Peyer's patch (tissue), 4 donors: ENCODE data around the gene CKMT2. TPM values are rescaled to one million over a fixed set of nuclear protein-coding genes. Genes with fewer than 3 reads are reported as not detected.
"Not testable (repeated sequence)": the region's sequence is repeated elsewhere in the genome, so short reads cannot be mapped to it uniquely, and the experiment has no call there.

Experiments used
- DNase-seq, 3 donors: peaks; one replicate each; pipeline ENCODE4 v3.0.0-alpha.2; 2017 to 2019
- H3K27ac ChIP-seq, 4 donors: fragments of 200-600 bp; sonication (generic); one replicate each; pipeline ENCODE4 v1.5.1; 2016 to 2019
- H3K27me3 ChIP-seq, 2 donors: fragments of 200-600 bp; sonication (generic); one replicate each; pipeline ENCODE4 v1.5.1; 2019
- H3K36me3 ChIP-seq, 3 donors: fragments of 200-600 bp; sonication (generic); one replicate each; pipeline ENCODE4 v1.5.1; 2016 to 2019
- H3K4me1 ChIP-seq, 4 donors: fragments of 200-600 bp; sonication (generic); one replicate each; pipeline ENCODE4 v1.5.1; 2016 to 2019
- H3K4me3 ChIP-seq, 4 donors: fragments of 200-600 bp; sonication (generic); 1 replicate in 3 of 4; 2 replicates in 1 of 4; pipeline ENCODE4 v1.5.1; 2016 to 2019; ENCODE audit warnings: mild to moderate bottlenecking in 1 of 4
- H3K9me3 ChIP-seq, 4 donors: fragments of 200-600 bp; sonication (generic); one replicate each; pipeline ENCODE4 v1.5.1; 2016 to 2019; ENCODE audit warnings: mild to moderate bottlenecking in 1 of 4
- CTCF ChIP-seq, 6 experiments: fragments of 450-650 bp in 4 of 6; fragments of 200-600 bp in 2 of 6; sonication (generic) in 1 of 6; IDR thresholded peaks; one replicate each; pipeline ENCODE4 v1.5.1; 2017 to 2019; ENCODE audit warnings: antibody characterized with exemption in 6 of 6, mild to moderate bottlenecking in 3 of 6, moderate library complexity in 1 of 6
- POLR2A ChIP-seq, 2 donors: fragments of 450-650 bp; IDR thresholded peaks; one replicate each; pipeline ENCODE4 v1.5.1; 2017; ENCODE audit warnings: antibody characterized with exemption in 2 of 2, mild to moderate bottlenecking in 2 of 2, moderate library complexity in 2 of 2
- total RNA-seq, 4 donors: library from RNA; depleted of rRNA; stranded (reverse); fragments of >200 nt; gene quantifications; one replicate each; pipeline ENCODE4 v1.1.0, GENCODE V29; 2016

CKMT2 gene
- total RNA-seq, 4 donors from 2014 or later = 1.1 to 10.6 (median 3.8) TPM

DNA sequence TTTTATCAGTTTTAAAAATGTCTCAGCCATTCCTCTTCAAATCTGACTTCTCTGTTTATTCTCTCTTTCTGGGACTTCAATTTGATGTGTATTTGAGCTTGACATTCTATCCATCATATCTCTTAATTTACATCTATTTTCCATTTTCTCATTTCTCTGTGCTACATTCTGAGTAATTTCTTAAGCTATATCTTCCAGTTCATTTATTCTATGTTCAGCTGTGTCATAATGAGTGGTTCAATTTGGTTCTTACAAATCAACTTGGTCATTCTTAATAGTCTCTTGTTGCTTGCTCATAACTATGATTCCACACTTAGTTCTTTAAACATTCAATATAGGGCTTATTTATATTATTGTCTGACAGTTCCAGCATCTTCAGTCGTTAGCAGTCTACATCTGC lies 16.9 kb downstream of the CKMT2 start:
- Histone ChIP-seq H3K4me3 (no peak overlapping the region), H3K27ac (no peak overlapping the region), H3K9me3 (no peaks in the 10 kb centered on the region), H3K27me3 (no peaks in the 10 kb centered on the region), H3K36me3 (no peaks in the 10 kb centered on the region), H3K4me1 (no peaks in the 10 kb centered on the region)
- TF ChIP-seq POLR2A (IDR thresholded peaks at IDR 0.05) (no peak), CTCF (IDR thresholded peaks at IDR 0.05) (no peak)
- no peak for DNase-seq

GRCh38 chr5:81251922-81252321 lies 18.8 kb downstream of the CKMT2 start:
- no peak for DNase-seq
- Histone ChIP-seq H3K4me1 (no peaks in the 10 kb centered on the region), H3K9me3 (no peaks in the 10 kb centered on the region), H3K36me3 (no peaks in the 10 kb centered on the region), H3K4me3 (no peak overlapping the region), H3K27me3 (no peaks in the 10 kb centered on the region), H3K27ac (no peak overlapping the region)
- TF ChIP-seq CTCF (IDR thresholded peaks at IDR 0.05) (no peak), POLR2A (IDR thresholded peaks at IDR 0.05) (no peak)

DNA sequence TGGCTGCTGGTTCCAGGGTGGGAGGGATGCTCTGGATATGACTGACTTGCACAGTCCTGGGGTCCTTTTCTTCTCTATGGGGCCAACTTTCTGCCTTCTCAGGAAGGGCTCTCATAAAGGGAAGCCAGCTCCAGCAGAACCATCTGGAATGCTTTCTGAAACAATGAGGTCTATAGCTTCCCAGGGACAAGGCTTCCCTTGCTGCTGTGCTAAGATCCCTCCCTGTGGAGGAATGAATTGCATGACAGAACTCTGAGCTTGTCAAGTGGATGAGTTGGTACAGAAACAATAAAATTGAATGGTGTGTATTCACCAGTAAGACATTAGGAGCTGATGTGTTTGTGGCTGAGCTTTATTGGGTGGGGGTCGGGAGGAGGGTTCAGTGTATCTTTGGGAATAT lies 19.8 kb downstream of the CKMT2 start:
- Histone ChIP-seq H3K27ac (no peak overlapping the region), H3K27me3 (no peaks in the 10 kb centered on the region), H3K4me3 (no peak overlapping the region), H3K9me3 (no peaks in the 10 kb centered on the region), H3K36me3 (no peaks in the 10 kb centered on the region), H3K4me1 (no peaks in the 10 kb centered on the region)
- no peak for DNase-seq
- TF ChIP-seq POLR2A (IDR thresholded peaks at IDR 0.05) (no peak), CTCF (IDR thresholded peaks at IDR 0.05) (no peak)

- no peak for DNase-seq
- no peaks in the 10 kb centered on the region for H3K9me3 ChIP-seq
- no peaks in the 10 kb centered on the region for H3K36me3 ChIP-seq
- no peaks in the 10 kb centered on the region for H3K4me1 ChIP-seq
- no peak for TF ChIP-seq CTCF (IDR thresholded peaks at IDR 0.05)
- no peaks in the 10 kb centered on the region for H3K27me3 ChIP-seq
- no peak overlapping the region for H3K27ac ChIP-seq
- H3K4me3 ChIP-seq = no peak overlapping the region
Measured at GRCh38 chr5:81253875-81254274, 20.8 kb downstream of the CKMT2 start.

DNA sequence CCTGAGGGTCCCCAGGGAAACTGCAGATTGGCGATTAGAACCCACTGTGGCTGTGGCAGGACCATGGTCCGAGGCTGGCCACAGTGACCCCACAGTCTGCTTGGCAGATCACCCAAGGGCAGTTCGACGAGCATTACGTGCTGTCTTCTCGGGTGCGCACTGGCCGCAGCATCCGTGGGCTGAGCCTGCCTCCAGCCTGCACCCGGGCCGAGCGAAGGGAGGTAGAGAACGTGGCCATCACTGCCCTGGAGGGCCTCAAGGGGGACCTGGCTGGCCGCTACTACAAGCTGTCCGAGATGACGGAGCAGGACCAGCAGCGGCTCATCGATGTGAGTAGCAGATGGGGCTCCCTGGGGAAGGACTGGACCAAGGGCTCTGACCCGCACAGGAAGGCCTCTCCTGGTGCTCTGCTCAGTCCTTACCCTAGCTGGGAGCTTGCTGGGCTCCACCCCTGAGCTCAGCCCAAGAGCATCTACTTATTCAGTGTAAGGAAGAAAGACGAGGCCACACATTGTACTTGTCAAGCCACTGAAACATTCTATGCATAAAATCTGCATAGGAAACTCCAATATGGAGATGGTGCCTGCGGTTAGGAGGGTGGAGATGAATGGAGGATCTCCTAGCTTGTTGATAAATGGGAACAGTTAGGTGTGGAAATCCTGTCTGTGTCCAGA lies 21.9 kb downstream of the CKMT2 start:
- Histone ChIP-seq H3K36me3 (peaks cover 0 to 4% (median 0%) of the 10 kb centered on the region in 3 donors), H3K4me1 (no peaks in the 10 kb centered on the region), H3K27ac (no peak overlapping the region), H3K4me3 (no peak overlapping the region), H3K9me3 (no peaks in the 10 kb centered on the region), H3K27me3 (no peaks in the 10 kb centered on the region)
- DNase-seq = no peak
- TF ChIP-seq CTCF (IDR thresholded peaks at IDR 0.05) (no peak), POLR2A (IDR thresholded peaks at IDR 0.05) (no peak)

GRCh38 chr5:81256766-81257165 lies 23.6 kb downstream of the CKMT2 start:
- no peak for DNase-seq

GRCh38 chr5:81262796-81263195 lies 29.7 kb downstream of the CKMT2 start:
- H3K27me3 ChIP-seq, H3K27ac ChIP-seq, H3K4me1 ChIP-seq, H3K9me3 ChIP-seq, H3K36me3 ChIP-seq, DNase-seq, H3K4me3 ChIP-seq: not testable (repeated sequence)

More at GRCh38 chr5:81256766-81257165, 23.6 kb downstream of the CKMT2 start:
- Histone ChIP-seq H3K9me3 (no peaks in the 10 kb centered on the region), H3K27me3 (no peaks in the 10 kb centered on the region), H3K36me3 (peaks cover 0 to 4% (median 0%) of the 10 kb centered on the region in 3 donors), H3K4me1 (no peaks in the 10 kb centered on the region), H3K4me3 (no peak overlapping the region), H3K27ac (no peak overlapping the region)
- no peak for TF ChIP-seq CTCF (IDR thresholded peaks at IDR 0.05)
- TF ChIP-seq POLR2A (IDR thresholded peaks at IDR 0.05) = no peak
